ENCODE data around the gene ADARB2. TPM values are rescaled to one million over a fixed set of nuclear protein-coding genes. Genes with fewer than 3 reads are reported as not detected.

ADARB2 gene
- total and polyA plus RNA-seq, 11 donors: 0.07 to 1.2 (median 0.28) TPM; not detected in 4

DNA sequence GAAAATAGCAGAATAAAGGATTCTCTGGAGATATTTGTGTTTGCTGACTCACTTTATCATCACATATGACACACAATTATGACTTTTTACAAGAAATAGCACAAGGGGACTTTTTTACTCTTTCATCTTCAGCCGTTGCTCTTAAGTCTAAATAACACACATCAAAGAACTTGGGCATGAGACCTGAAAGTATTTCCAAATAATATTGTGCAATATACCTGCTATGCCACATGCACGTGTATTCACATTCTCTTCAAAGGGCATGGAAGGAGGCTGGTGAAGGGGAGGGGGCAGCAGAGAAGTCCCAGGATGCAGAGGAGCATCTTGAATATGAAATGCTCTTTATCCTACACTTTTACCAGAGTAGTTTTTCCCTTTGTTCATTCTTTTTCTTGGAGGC lies 4.1 kb upstream of the ADARB2 start:
- ATAC-seq (no peak), DNase-seq (no peak)
- Histone ChIP-seq H3K27ac (no peak overlapping the region), H3K4me3 (no peak overlapping the region), H3K4me1 (peaks cover 0 to 14% (median 0%) of the 10 kb centered on the region in 12 donors), H3K9me3 (no peaks in the 10 kb centered on the region), H3K27me3 (peaks cover 8 to 71% (median 43%) of the 10 kb centered on the region in 9 donors), H3K36me3 (no peaks in the 10 kb centered on the region)
- TF ChIP-seq, protein P1, sequence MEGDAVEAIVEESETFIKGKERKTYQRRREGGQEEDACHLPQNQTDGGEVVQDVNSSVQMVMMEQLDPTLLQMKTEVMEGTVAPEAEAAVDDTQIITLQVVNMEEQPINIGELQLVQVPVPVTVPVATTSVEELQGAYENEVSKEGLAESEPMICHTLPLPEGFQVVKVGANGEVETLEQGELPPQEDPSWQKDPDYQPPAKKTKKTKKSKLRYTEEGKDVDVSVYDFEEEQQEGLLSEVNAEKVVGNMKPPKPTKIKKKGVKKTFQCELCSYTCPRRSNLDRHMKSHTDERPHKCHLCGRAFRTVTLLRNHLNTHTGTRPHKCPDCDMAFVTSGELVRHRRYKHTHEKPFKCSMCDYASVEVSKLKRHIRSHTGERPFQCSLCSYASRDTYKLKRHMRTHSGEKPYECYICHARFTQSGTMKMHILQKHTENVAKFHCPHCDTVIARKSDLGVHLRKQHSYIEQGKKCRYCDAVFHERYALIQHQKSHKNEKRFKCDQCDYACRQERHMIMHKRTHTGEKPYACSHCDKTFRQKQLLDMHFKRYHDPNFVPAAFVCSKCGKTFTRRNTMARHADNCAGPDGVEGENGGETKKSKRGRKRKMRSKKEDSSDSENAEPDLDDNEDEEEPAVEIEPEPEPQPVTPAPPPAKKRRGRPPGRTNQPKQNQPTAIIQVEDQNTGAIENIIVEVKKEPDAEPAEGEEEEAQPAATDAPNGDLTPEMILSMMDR (IDR thresholded peaks at IDR 0.05): no peak
- TF ChIP-seq POLR2A (IDR thresholded peaks at IDR 0.05): no peak
- intact Hi-C loops (cut with DNase I): no loop called here
- WGBS, 4 donors: 69 to 81% (median 74%) methylated on average over 2 of the region's 2 CpGs

DNA sequence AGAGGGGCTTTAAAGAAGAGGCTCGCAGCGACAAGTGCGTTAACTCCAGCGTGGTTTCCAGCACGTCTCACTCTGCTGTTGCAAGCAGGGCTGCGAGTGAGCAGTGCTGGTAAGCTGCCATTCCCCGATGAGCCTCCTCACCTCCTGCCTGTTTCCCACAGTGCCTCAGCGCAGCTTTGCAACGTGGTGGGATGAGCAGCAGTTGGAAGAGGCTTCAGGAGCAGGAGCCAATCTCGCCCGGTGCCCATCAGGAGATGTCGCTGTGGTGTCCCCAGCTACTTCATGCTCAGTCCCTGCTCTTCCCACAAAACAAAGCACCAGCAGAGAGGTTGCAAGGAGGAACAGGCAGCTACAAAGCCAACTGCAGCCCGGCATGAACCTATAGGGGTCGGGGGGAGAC lies 2.4 kb upstream of the ADARB2 start:
- H3K36me3 ChIP-seq: no peaks in the 10 kb centered on the region
- TF ChIP-seq, protein P1 (IDR thresholded peaks at IDR 0.05): no peak
- TF ChIP-seq POLR2A (IDR thresholded peaks at IDR 0.05): no peak
- no peak overlapping the region for H3K27ac ChIP-seq
- H3K4me3 ChIP-seq: no peak overlapping the region
- intact Hi-C loops (cut with DNase I): no loop called here
- H3K27me3 ChIP-seq: peaks cover 8 to 88% (median 57%) of the 10 kb centered on the region in 9 donors
- H3K4me1 ChIP-seq: peaks cover 0 to 14% (median 0%) of the 10 kb centered on the region in 12 donors
- 55 to 71% (median 62%) methylated on average over 11 to 14 of the region's 14 CpGs for WGBS, 4 donors
- DNase-seq (no peak), ATAC-seq (no peak)
- H3K9me3 ChIP-seq: no peaks in the 10 kb centered on the region

DNA sequence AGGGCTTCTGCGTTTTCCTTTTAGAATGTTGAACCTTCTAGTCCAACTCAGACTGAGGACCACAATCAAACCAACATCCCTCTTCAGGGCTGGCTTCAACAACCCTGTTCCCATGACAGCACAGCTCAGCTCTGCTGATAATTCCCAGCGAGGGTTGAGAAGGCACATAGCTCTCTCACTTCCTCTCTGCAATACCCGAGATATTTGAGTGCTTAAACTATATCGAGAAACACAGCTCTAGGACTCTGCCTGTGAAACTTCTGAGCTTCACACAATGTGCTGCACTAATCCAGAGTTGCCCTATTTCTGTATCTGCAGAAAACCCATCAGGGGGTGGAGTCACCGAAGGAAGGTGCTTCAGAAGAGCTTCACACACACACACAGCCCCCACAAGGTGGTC lies 1.6 kb upstream of the ADARB2 start:
- no peak for DNase-seq
- TF ChIP-seq, protein P1 (IDR thresholded peaks at IDR 0.05): no peak
- no peak for TF ChIP-seq POLR2A (IDR thresholded peaks at IDR 0.05)
- Histone ChIP-seq H3K4me3 (no peak overlapping the region), H3K36me3 (no peaks in the 10 kb centered on the region), H3K27ac (no peak overlapping the region), H3K27me3 (peaks cover 8 to 89% (median 57%) of the 10 kb centered on the region in 9 donors), H3K9me3 (no peaks in the 10 kb centered on the region), H3K4me1 (peaks cover 0 to 14% (median 0%) of the 10 kb centered on the region in 12 donors)
- WGBS, 4 donors: 23 to 31% (median 24%) methylated on average over 5 of the region's 5 CpGs
- no peak for ATAC-seq
- intact Hi-C loops (cut with DNase I): no loop called here

DNA sequence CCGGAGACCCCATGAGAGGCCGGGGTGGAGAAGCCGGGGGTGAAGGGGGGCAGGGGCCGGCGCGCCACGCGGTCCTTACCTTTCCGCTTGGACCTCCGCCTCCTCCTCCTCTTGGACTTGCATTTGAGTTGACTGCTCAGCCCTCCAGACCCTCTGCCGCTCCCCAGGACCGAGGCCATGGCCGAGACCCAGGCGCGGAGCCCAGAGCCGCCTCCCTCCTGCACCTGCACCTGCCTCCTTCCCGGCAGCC lies 428 bp downstream of the ADARB2 start:
- 0 to 3% (median 2%) methylated on average over 9 to 17 of the region's 17 CpGs for WGBS, 4 donors
- H3K4me1 ChIP-seq: peaks cover 0 to 14% (median 0%) of the 10 kb centered on the region in 12 donors
- ATAC-seq: peak in 1 of 4 donors; percentile 44
- no peaks in the 10 kb centered on the region for H3K9me3 ChIP-seq
- no peaks in the 10 kb centered on the region for H3K36me3 ChIP-seq
- DNase-seq: peak in 1 of 5 donors; percentile 52
- no peak overlapping the region for H3K27ac ChIP-seq
- TF ChIP-seq, protein P1 (IDR thresholded peaks at IDR 0.05): no peak
- no peak for TF ChIP-seq POLR2A (IDR thresholded peaks at IDR 0.05)
- peaks cover 8 to 98% (median 76%) of the 10 kb centered on the region in 9 donors for H3K27me3 ChIP-seq
- H3K4me3 ChIP-seq: peak overlapping the region in 10 of 12 donors; percentile 15 to 45 (median 34)
- intact Hi-C loops (cut with DNase I): no loop called here
